Cardiac fibroblast (primary cell): ENCODE data around the gene HIP1.
"Not testable (repeated sequence)": the region's sequence is repeated elsewhere in the genome, so short reads cannot be mapped to it uniquely, and the experiment has no call there.

Source experiments
- DNase-seq, 2 donors: peaks; one replicate each; pipeline versions ENCODE4 v3.0.0 to v3.0.0-alpha.2; 2010; ENCODE audit warnings: low read depth in 2 of 2
- H3K4me3 ChIP-seq, 2 donors: replicated peaks in 1 of 2; 1 replicate in 1 of 2; 2 replicates in 1 of 2; pipeline ENCODE4 v1.5.1; 2011; ENCODE audit warnings: low read depth in 2 of 2, low read length in 2 of 2, mild to moderate bottlenecking in 2 of 2, moderate library complexity in 1 of 2
- TF ChIP-seq, protein P1 (sequence below): IDR thresholded peaks from one replicate; pipeline ENCODE4 v1.5.1; 2011; ENCODE audit warnings: low read depth, mild to moderate bottlenecking, low read length, inconsistent platforms

Gene HIP1

DNA sequence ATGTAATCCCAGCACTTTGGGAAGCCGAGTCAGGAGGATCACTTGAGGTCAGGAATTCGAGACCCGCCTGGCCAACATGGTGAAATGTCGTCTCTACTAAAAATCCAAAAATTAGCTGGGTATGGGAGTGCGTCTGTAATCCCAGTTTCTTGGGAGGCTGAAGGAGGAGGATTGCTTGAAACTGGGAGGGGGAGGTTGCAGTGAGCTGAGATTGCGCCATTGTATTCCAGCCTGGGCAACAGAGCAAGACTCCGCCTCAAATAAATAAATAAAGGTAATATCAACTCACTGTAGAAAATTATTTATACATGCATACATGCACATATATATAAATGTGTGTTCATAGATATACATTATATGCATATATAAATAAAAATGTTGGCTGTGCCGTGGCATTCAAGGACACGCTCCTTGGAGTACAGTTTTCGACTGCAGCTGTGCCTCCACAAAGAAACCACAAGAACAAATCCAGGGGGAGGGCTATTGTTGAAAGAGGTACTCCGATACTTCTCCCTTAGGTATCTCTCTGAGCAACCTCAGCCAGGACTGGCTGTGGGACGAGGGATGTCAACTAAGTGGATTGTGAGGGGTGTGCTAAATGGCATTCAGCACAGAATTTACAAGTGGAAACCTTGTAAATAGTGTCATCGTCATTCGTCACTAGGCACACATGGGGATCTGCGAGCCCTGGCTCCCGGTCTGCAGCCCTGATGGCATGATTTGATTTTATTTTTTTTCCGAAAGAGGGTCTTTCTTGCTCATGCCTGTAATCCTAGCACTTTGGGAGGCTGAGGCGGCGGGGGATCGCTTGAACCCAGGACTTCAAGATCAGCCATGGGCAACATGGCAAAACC, 49.3 kb downstream of the HIP1 start:
- no peak overlapping the region for H3K4me3 ChIP-seq
- TF ChIP-seq, protein P1, sequence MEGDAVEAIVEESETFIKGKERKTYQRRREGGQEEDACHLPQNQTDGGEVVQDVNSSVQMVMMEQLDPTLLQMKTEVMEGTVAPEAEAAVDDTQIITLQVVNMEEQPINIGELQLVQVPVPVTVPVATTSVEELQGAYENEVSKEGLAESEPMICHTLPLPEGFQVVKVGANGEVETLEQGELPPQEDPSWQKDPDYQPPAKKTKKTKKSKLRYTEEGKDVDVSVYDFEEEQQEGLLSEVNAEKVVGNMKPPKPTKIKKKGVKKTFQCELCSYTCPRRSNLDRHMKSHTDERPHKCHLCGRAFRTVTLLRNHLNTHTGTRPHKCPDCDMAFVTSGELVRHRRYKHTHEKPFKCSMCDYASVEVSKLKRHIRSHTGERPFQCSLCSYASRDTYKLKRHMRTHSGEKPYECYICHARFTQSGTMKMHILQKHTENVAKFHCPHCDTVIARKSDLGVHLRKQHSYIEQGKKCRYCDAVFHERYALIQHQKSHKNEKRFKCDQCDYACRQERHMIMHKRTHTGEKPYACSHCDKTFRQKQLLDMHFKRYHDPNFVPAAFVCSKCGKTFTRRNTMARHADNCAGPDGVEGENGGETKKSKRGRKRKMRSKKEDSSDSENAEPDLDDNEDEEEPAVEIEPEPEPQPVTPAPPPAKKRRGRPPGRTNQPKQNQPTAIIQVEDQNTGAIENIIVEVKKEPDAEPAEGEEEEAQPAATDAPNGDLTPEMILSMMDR, result no peak

DNA sequence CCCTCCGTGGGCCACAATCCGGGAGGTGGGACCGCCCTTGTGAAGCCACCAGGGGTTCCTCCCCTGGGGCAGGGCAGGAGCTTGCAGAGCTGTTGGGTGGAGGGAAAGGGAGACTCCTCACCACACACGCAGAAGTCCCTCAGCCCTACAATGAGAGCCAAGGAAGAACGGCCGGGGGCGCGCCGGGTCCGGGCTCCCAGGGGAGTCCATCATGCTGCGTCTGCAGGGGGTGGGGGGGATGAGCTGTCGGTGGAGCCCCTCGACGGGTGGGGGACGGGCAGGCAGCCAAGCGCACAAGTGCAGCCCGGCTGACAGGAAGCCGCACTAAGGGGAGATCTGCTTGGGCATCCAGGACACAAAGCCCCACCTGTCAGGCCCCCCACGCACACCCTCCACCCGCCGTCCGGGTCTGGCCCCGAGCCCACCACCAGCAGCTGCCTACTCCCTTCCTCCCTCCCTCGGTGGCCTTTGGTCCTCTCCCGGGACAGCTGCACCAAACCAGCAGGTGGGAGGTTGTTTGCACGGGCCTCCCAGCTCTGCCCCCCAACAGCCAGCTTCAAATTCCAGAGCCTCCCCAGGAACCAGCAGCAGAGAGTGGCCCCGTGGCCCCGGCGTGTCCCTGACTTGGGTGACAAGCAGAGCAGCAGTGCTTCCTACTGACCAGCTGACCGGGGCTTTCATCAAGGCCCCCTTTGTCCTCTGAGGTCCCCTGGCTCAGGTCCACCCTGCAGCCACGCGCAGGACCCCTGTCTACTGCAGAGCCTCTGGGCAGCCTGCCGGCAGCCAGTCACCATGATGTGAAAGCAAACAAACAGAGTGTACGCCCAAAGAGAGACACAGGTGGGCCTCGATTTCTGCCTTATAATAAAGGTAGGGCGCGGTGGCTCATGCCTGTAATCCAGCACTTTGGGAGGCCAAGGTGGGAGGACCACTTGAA, 50.3 kb downstream of the HIP1 start:
- H3K4me3 ChIP-seq, result no peak overlapping the region
- DNase-seq, result no peak
- TF ChIP-seq, protein P1, result no peak

More for the DNA sequence above, 49.3 kb downstream of the HIP1 start:
- no peak for DNase-seq

DNA sequence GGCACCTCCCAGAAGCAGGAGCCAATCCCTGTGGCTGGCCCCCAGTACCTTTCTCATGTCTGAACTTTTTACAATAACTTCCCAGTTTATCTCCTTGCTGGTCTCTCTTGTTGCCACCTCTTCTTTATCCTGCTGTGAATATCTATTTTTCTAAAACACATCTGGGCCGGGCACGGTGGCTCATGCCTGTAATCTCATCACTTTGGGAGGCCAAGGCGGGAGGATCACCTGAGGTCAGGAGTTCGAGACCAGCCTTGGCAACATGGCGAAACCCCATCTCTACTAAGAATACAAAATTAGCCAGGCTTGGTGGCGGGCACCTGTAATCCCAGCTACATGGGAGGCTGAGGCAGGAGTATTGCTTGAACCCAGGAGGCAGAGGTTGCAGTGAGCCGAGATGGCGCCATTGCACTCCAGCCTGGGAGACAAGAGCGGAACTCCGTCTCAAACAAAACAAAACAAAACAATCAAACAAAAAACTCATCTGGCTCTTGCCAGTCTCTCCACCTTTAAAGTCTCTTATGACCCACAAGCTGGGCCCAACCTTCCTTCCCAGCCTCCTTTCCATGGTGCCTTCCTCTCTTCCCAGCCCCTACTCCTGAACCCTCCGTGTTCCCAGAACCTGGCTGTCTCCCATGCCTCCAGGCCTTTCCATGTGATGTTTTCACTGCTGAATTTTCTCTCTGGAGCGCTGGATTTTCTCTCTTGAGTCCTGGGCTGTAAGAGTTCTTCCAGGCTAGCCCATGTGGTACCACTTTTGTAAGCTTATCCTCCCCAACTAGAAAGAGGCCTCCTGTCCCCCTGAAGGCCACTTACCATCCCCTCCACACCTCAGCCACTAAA, 51.3 kb downstream of the HIP1 start:
- TF ChIP-seq, protein P1, result no peak
- no peak for DNase-seq
- no peak overlapping the region for H3K4me3 ChIP-seq

DNA sequence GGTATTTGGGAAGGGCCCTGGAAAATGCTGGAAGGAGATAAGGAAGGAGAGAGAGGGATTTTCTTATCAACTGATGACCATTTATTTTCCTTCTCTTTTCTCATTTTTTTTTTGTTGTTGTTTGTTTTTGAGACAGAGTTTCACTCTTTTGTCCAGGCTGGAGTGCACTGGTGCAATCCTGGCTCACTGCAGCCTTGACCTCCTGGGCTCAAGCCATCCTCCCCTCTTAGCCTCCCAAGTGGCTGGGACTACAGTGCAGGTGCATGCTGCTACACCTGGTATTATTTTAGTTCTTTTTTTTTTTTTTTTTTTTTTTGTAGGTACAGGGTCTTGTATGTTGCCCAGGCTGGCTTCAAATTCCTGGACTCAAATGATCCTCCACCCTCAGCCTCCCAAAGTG, 52.2 kb downstream of the HIP1 start:
- no peak overlapping the region for H3K4me3 ChIP-seq
- TF ChIP-seq, protein P1, result no peak
- DNase-seq, result no peak

DNA sequence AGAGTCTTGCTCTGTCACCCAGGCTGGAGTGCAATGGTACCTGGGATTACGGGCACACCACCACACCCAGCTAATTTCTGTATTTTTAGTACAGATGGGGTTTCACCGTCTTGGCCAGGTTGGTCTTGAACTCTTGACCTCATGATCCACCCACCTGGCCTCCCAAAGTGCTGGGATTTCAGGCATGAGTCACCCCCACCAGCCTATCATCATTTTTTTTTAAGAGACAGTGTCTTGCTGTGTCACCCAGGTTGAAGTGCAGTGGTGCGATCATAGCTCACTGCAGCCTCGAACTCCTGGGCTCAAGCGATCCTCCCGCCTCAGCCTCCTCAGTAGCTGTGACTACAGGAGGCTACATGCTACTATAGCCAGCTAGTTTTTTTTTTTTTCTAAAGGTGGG, 56.7 kb downstream of the HIP1 start:
- not testable (repeated sequence) for DNase-seq, H3K4me3 ChIP-seq

DNA sequence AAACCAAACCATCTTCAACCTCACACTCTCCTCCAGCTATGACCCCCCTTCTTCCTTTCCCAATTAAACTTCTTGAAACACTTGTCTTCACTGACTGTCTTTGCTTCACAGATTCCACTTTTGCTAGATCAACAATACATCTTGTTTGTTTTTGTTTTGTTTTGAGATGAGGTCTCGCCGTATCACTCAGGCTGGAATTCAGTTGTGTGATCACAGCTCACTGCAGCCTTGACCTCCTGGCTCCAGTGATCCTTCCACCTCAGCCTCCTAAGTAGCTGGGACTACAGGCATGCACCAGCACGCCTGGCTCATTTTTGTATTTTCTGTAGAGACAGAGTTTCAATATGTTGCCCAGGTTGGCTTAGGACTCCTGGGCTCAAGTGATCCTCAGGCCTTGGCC, 59.7 kb downstream of the HIP1 start:
- TF ChIP-seq, protein P1, result no peak
- DNase-seq, result no peak
- H3K4me3 ChIP-seq, result no peak overlapping the region
